Breast epithelium (tissue), 3 donors: Measurements from ENCODE around the gene PRDM16.

Source experiments
- CTCF ChIP-seq, 3 donors: fragments of 450-650 bp; IDR thresholded peaks; one replicate each; pipeline ENCODE4 v1.5.1; 2016 to 2017; ENCODE audit warnings: antibody characterized with exemption in 3 of 3, mild to moderate bottlenecking in 3 of 3, moderate library complexity in 3 of 3
- POLR2A ChIP-seq: fragments of 450-650 bp; IDR thresholded peaks from one replicate; pipeline ENCODE4 v1.6.1; 2016; ENCODE audit warnings: antibody characterized with exemption, mild to moderate bottlenecking, moderate library complexity

- TF ChIP-seq CTCF (IDR thresholded peaks at IDR 0.05) (no peak), POLR2A (no peak)
Observed at GRCh38 chr1:3241236-3241550, 172.2 kb downstream of the PRDM16 start.
